C4-2B (cell line): ENCODE measurements around the gene C8G.

Experiments used
- CTCF ChIP-seq: fragments of 450-650 bp; conservative IDR thresholded peaks from 2 replicates; pipeline ENCODE4 v1.5.1; 2017; ENCODE audit warnings: mild to moderate bottlenecking
- ZFX ChIP-seq: fragments of 450-650 bp; IDR thresholded peaks from 2 replicates; pipeline ENCODE4 v1.6.1; 2017

GRCh38 chr9:136957901-136958300, 12.9 kb downstream of the C8G start:
- TF ChIP-seq CTCF (no peak), ZFX (no peak)
